Measurements from ENCODE around the gene EIF2A.

DNA sequence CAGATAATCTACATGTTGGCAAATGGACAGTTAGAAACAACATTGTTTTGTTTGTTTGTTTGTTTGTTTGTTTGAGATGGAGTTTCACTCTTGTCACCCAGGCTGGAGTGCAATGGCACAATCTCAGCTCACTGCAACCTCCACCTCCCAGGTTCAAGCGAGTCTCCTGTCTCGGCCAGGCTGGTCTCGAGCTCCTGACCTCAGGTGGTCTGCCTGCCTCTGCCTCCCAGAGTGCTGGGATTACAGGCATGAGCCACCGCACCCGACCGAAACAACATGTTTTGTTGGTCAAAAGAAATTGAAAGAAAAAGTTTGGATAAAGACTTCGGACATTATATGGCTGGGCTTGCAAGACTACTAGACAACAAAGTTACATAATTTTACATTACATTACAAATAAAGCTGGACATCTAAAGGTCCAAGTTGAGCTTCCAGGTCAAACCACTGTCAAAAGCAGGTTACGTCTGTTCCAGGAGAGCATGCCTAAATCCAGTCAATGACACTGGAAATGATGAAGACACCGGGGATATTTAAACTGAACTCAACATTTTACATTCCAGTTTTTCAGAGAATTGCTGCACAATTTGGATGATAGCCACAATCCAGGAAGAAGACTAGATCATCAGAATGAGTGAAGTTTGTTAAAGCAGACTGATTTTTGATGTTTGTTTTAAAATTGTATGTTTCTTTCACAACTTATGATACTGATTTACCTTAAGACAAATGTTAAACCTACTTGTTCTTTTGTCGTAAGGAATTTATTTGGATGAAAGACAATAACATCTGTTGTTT, 18.9 kb upstream of the EIF2A start:
- TF ChIP-seq CTCF (IDR thresholded peaks at IDR 0.05; ENCODE audit: insufficient read depth, low read length, poor library complexity, severe bottlenecking) (no peak), EZH2phosphoT487 (conservative IDR thresholded peaks at IDR 0.05; ENCODE audit: low read length) (no peak)
